Natural killer cell (primary cell): ENCODE results near the gene PF4V1. TPM values are rescaled to one million over a fixed set of nuclear protein-coding genes. Genes with fewer than 3 reads are reported as not detected.

Experiments used
- ATAC-seq, 3 donors: fragments of 150-1000 bp in 2 of 3; fragments of 200-7000 bp in 1 of 3; cut with Tn5 transposase; 1 replicate in 1 of 3; 2 replicates in 2 of 3; pipeline ENCODE4 v1.10.0; 2021; ENCODE audit warnings: mild to moderate bottlenecking in 2 of 3, moderate library complexity in 2 of 3
- DNase-seq, 2 donors: peaks; one replicate each; pipeline versions ENCODE4 v3.0.0 to v3.0.0-alpha.2; 2013 to 2021; ENCODE audit warnings: mixed read lengths in 1 of 2
- H3K27ac ChIP-seq: one replicate; pipeline ENCODE4 v1.5.1; 2013; ENCODE audit warnings: mild to moderate bottlenecking, low read length
- H3K27me3 ChIP-seq: one replicate; pipeline ENCODE4 v1.6.1; 2013; ENCODE audit warnings: low read length; ENCODE audit not compliant: control insufficient read depth, insufficient read depth
- H3K36me3 ChIP-seq: one replicate; pipeline ENCODE4 v1.6.1; 2013; ENCODE audit warnings: low read length; ENCODE audit not compliant: control insufficient read depth, insufficient read depth
- H3K4me1 ChIP-seq: one replicate; pipeline ENCODE4 v1.6.1; 2013; ENCODE audit warnings: low read length; ENCODE audit not compliant: control insufficient read depth, insufficient read depth
- H3K4me3 ChIP-seq: one replicate; pipeline ENCODE4 v1.5.1; 2013; ENCODE audit warnings: low read length
- H3K9me3 ChIP-seq: one replicate; pipeline ENCODE4 v1.6.1; 2013; ENCODE audit warnings: low read length; ENCODE audit not compliant: control insufficient read depth, insufficient read depth
- H3K27ac Mint-ChIP-seq, 2 donors: one replicate each; pipeline ENCODE4 v1.8.0; 2022; ENCODE audit warnings: mild to moderate bottlenecking in 2 of 2, mixed read lengths in 2 of 2, moderate library complexity in 1 of 2
- H3K27me3 Mint-ChIP-seq, 2 donors: one replicate each; pipeline ENCODE4 v1.8.0; 2022; ENCODE audit warnings: low read depth in 2 of 2, mixed read lengths in 2 of 2
- H3K36me3 Mint-ChIP-seq: one replicate; pipeline ENCODE4 v1.8.0; 2022; ENCODE audit warnings: mixed read lengths
- H3K4me1 Mint-ChIP-seq, 2 donors: one replicate each; pipeline ENCODE4 v1.8.0; 2022; ENCODE audit warnings: mixed read lengths in 2 of 2
- H3K4me3 Mint-ChIP-seq: one replicate; pipeline ENCODE4 v1.8.0; 2022; ENCODE audit warnings: mild to moderate bottlenecking, moderate library complexity, mixed read lengths
- H3K9me3 Mint-ChIP-seq, 2 donors: one replicate each; pipeline ENCODE4 v1.8.0; 2022; ENCODE audit warnings: mixed read lengths in 2 of 2
- CTCF ChIP-seq: fragments of 200-600 bp; IDR thresholded peaks from one replicate; pipeline ENCODE4 v1.8.0; 2022; ENCODE audit warnings: antibody characterized with exemption
- WGBS: methylation state at CpG from one replicate; pipeline ENCODE4 v1.1.7; 2013; ENCODE audit warnings: missing lambda C conversion rate; ENCODE audit not compliant: insufficient coverage; 5-methylcytosine and 5-hydroxymethylcytosine counted together
- intact Hi-C: fragments of 100-400 bp; cut with micrococcal nuclease; formaldehyde crosslinking; loops from one replicate; pipeline ENCODE4 v1.14.2; 2022
- total RNA-seq, 4 donors: library from RNA; stranded (reverse); fragments of 120-200 nt in 1 of 4; gene quantifications; one replicate each; pipeline versions ENCODE4 v1.2.3 to v1.2.4, GENCODE V29; 2013 to 2022

The PF4V1 gene
- total RNA-seq, 3 donors from 2014 or later (not counting 1 experiment from before 2014, with no cell fraction given), result 3.3 to 14.9 TPM; not detected in 1

- Mint-ChIP-seq H3K27ac (no peak overlapping the region), H3K9me3 (peaks cover 0 to 2% of the 10 kb centered on the region in 2 donors), H3K4me3 (no peak overlapping the region), H3K4me1 (no peaks in the 10 kb centered on the region), H3K36me3 (no peaks in the 10 kb centered on the region), H3K27me3 (no peaks in the 10 kb centered on the region)
- no peak for DNase-seq
- no peak overlapping the region for H3K4me3 ChIP-seq
- no peaks in the 10 kb centered on the region for H3K27me3 ChIP-seq
- no peaks in the 10 kb centered on the region for H3K4me1 ChIP-seq
- WGBS, result 56% methylated on average over 7 of the region's 8 CpGs
- H3K27ac ChIP-seq, result no peak overlapping the region
- H3K9me3 ChIP-seq, result no peaks in the 10 kb centered on the region
- ATAC-seq, result no peak
- no peaks in the 10 kb centered on the region for H3K36me3 ChIP-seq
- intact Hi-C loops, result no loop called here
- no peak for TF ChIP-seq CTCF
These were observed 800 bp downstream of the PF4V1 start for GRCh38 chr4:73853718-73854473.

- intact Hi-C loops, result no loop called here
- Histone ChIP-seq H3K27me3 (no peaks in the 10 kb centered on the region), H3K4me3 (no peak overlapping the region), H3K9me3 (no peaks in the 10 kb centered on the region), H3K36me3 (no peaks in the 10 kb centered on the region), H3K27ac (no peak overlapping the region), H3K4me1 (no peaks in the 10 kb centered on the region)
- Mint-ChIP-seq H3K4me1 (no peaks in the 10 kb centered on the region), H3K27ac (no peak overlapping the region), H3K9me3 (no peaks in the 10 kb centered on the region), H3K36me3 (no peaks in the 10 kb centered on the region), H3K4me3 (no peak overlapping the region), H3K27me3 (no peaks in the 10 kb centered on the region)
- 70% methylated on average over 3 of the region's 4 CpGs for WGBS
- TF ChIP-seq CTCF, result no peak
- ATAC-seq (no peak), DNase-seq (no peak)
These were observed 2.3 kb downstream of the PF4V1 start for GRCh38 chr4:73855406-73855805.

- Mint-ChIP-seq H3K4me3 (no peak overlapping the region), H3K9me3 (no peaks in the 10 kb centered on the region), H3K27me3 (no peaks in the 10 kb centered on the region), H3K27ac (no peak overlapping the region), H3K4me1 (no peaks in the 10 kb centered on the region), H3K36me3 (no peaks in the 10 kb centered on the region)
- no peak for DNase-seq
- Histone ChIP-seq H3K36me3 (no peaks in the 10 kb centered on the region), H3K27me3 (no peaks in the 10 kb centered on the region), H3K4me3 (no peak overlapping the region), H3K27ac (no peak overlapping the region), H3K9me3 (no peaks in the 10 kb centered on the region), H3K4me1 (no peaks in the 10 kb centered on the region)
- intact Hi-C loops, result no loop called here
- TF ChIP-seq CTCF, result no peak
- ATAC-seq, result no peak
These were observed 3.4 kb downstream of the PF4V1 start for GRCh38 chr4:73856518-73856917.

GRCh38 chr4:73859614-73860088, 6.6 kb downstream of the PF4V1 start:
- H3K27me3 ChIP-seq, result no peaks in the 10 kb centered on the region
- Mint-ChIP-seq H3K4me1 (no peaks in the 10 kb centered on the region), H3K9me3 (no peaks in the 10 kb centered on the region), H3K27me3 (no peaks in the 10 kb centered on the region), H3K4me3 (no peak overlapping the region), H3K27ac (no peak overlapping the region), H3K36me3 (no peaks in the 10 kb centered on the region)
- H3K27ac ChIP-seq, result no peak overlapping the region
- DNase-seq (no peak), ATAC-seq (no peak)
- intact Hi-C loops, result no loop called here
- H3K9me3 ChIP-seq, result no peaks in the 10 kb centered on the region
- no peaks in the 10 kb centered on the region for H3K36me3 ChIP-seq
- no peaks in the 10 kb centered on the region for H3K4me1 ChIP-seq
- TF ChIP-seq CTCF, result no peak
- H3K4me3 ChIP-seq, result no peak overlapping the region
